Fibroblast of skin of right quadriceps (primary cell): Measurements from ENCODE around the gene ZNF778.

ENCODE experiments used
- DNase-seq: peaks from one replicate; pipeline ENCODE4 v3.0.0-alpha.2; 2013

ZNF778 gene

GRCh38 chr16:89278441-89279240 is 61.1 kb downstream of the ZNF778 start:
- no peak for DNase-seq

DNA sequence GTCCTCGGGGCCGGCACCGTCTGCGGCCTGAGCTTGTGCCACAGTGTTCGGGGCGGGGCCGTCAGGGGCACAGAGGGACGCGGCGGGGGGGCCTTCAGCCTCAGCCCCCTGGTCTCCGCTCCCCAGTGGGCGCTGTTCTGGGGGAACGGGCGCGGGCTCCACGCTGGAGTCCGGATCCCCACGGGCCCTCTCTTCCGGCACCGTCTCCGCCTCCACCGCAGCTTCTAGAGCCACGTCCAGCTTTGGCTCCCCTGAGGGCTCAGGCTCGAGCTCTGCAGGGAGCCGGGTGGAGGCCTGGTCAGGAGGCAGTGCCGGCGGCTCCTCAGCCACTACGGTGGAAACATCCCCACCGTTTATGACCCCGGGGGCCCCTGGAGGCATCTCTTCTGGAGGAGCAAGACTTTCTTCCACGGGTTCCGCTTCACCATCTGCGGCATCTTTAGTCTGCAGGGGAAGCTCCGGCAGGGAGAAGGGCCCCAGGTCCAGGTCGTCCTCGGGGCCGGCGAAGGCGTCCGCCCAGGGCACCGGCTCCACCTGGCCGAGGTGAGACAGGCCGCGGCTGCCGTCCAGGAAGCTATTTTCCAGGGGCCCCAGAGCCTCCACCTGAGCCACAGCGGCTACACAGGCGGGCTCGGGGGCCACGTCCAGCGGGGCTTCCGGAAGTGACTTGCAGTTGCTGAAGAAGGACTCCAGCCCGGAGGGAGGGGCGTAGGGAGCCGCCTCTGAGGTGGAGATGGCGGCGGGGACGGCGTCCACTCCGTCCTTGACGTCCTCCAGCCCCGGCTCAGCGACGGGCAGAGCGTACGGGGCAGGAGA is 62.4 kb downstream of the ZNF778 start:
- no peak for DNase-seq

DNA sequence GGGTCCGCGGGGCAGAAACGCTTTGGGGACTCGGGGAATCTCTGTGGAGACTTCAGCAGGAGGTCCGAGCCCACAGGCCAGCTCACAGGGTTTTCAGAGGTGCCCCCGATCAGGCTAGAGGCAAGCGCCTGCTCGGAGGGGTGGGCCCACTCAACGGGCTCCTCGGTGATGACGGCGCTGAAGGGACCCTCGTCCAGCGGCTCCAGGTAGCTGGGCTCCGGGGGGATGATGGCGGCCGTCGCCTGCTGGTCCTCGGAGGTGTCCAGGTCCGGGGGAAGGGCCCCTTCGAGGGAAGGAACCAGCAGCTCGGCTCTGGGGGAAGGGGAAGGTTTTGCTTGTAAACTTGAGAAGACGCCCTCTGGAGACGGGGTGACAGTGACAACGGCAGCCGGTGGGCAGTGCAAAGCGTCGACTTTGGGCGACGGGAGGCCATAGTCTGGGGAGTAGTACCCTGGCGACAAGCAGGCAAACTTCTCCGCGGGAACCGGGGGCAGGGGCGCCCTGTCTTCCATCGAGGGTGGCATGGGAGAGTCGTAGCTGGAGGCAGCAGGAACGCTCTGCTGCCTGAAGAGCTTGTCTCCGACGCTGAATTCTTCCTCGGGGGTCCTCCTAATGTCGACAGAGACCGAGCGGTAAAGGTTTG is 63.2 kb downstream of the ZNF778 start:
- no peak for DNase-seq

DNA sequence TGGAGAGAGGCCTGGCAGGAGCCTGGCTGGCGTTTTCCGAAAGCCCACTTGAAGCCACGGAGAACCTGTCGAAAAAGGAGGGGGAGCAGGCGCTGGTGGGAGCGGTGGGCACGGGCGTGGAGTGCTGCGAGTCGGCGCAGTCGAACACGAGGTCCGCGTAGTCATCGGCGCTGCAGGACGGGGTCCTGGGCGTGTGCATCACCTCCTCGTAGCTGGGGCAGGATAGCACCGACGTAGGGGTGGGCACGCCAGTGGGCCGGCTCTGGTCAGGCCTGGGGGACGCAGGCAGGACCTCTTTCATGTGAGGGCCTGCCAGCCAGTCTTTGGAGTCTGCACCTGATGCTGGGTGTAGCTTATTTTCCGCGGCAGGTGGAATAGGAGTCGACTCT is 63.7 kb downstream of the ZNF778 start:
- DNase-seq: no peak

DNA sequence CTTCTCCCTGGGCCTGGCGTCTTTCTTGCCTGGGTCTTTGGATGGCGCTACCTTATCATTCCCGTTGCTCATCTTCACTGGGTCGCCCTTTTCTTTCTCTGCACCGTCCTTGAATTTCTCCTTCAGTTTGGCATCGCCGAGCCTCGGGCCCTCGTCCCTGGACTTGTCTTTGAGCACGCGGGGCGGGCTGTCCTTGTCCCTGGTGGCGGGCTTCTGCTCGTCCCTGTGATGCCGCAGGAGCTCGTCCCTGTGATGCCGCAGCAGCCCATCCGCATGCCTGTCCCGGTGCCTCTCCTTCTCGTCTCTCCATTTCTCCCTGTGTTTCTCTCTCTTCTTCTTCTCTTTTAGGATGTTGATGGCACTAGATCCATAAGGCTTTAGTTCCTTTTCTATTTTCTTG is 64.3 kb downstream of the ZNF778 start:
- no peak for DNase-seq

DNA sequence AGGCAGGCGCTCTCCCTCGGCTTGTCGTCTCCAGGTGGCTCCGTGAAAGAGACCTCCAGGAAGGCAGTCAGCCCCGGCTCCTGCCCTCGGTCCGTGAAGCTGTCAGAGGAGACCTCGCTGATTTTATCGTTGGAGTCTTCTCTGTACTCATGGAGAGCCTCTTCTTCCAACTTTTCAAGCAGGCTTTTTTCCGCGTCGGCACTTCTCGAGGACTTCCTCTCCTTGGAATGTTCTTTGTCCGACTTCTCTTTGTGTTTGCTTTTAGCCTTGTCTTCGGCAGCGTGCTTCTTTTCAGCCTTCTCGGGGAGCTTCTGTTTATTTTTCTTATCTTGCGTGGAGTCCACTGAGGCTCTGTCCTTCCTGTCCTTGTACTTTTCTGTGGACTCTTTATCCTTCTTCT is 65.0 kb downstream of the ZNF778 start:
- no peak for DNase-seq

DNA sequence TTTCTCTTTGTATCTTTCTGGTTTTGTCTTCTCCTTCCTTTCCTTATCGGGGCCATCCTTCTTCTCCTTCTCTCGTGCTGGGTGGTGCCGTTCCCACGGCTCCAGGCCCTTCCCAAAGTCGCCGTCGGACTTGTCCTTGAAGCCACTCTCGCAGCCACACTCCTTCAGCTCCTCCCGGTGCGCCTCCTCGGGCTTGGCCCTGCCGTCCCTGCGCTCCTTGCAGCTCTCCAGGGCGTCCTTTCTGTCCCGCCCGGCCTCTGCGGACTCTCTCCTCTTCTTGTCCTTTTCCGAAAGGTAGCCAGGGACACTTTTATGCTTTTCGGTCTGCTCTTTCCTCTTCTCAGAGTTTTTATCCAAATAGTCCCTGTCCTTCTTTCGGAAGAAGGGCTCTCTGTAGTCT is 65.9 kb downstream of the ZNF778 start:
- DNase-seq: no peak

DNA sequence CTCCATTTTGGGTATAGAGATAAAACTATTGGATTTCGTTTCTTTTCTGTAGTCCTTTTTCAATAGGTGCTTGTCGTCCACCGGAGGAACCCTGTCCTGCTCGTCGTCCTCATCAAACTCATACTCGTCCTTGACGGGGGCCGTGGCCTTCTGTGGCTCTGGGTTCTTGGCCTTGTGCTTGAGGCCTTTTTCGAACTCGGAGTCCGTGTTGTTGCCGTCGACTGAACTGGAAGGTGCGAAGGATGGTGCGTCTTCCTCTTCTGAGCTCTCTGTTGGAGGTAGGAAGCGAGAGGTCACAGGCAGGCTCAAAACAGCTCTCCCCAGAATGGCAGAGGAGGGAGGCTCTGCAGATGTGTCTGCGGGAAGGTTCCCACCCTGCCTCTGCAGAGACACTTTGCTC is 67.9 kb downstream of the ZNF778 start:
- DNase-seq: no peak

GRCh38 chr16:89286096-89286495 is 68.6 kb downstream of the ZNF778 start:
- DNase-seq: no peak
